ENCODE measurements around the gene C1S. TPM values are rescaled to one million over a fixed set of nuclear protein-coding genes. Genes with fewer than 3 reads are reported as not detected.

C1S gene
- total RNA-seq, 4 donors from 2014 or later, result 137 to 470 (median 255) TPM

DNA sequence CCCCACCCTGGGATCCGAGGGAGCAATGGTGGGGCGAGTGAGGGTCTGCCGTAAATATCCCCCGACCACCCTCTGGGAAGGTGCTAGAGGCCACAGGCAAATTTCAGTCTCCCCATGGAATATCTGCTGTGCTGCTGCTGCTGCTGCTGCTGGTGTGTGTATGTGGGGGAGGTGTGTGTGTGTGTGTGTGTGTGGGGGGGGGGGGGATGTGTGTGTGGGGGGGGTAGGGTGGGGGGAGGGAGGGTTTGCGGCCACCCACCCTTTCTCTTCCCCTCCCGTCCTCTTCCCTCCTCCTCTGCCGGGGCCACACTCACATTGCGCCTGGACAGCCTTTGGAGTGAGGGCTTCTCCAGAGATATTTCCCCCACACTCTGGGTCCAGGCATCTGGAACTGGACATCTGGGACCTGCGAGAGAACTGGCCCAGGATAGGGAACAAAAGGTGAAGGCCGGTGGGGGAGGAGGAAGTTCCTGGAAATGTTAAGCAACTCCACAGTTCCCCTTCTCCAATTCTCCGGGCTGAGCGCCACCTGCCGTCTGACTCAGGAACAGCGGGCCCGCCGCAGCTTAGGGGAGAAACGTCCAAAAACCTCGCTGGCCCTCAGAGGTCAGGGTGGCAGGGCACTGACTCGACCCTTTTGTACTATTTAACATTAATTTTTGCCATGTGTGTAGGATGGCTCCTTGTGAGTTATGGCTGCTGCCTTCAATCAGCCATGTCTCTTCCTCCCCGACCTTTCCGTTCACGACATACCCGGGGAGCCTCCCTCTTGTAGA lies 48.5 kb downstream of the C1S start, which contains the start of gene C1RL:
Gene C1RL, minus strand, starts transcription at position 419 of the 776 bp plus-strand sequence. Its CDS starts 34 bp downstream, at position 385.
- TF ChIP-seq, protein P1, sequence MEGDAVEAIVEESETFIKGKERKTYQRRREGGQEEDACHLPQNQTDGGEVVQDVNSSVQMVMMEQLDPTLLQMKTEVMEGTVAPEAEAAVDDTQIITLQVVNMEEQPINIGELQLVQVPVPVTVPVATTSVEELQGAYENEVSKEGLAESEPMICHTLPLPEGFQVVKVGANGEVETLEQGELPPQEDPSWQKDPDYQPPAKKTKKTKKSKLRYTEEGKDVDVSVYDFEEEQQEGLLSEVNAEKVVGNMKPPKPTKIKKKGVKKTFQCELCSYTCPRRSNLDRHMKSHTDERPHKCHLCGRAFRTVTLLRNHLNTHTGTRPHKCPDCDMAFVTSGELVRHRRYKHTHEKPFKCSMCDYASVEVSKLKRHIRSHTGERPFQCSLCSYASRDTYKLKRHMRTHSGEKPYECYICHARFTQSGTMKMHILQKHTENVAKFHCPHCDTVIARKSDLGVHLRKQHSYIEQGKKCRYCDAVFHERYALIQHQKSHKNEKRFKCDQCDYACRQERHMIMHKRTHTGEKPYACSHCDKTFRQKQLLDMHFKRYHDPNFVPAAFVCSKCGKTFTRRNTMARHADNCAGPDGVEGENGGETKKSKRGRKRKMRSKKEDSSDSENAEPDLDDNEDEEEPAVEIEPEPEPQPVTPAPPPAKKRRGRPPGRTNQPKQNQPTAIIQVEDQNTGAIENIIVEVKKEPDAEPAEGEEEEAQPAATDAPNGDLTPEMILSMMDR (IDR thresholded peaks at IDR 0.05), result peak; percentile 94 to 99 (median 96)
- TF ChIP-seq POLR2A (IDR thresholded peaks at IDR 0.05), result peak in 1 of 2 donors; percentile 34
- WGBS, 2 donors, result 15 to 20% methylated on average over 20 to 23 of the region's 23 CpGs
- Histone ChIP-seq H3K4me3 (replicated peaks in 1 of 3) (peak within 1 kb of the TSS; percentile 34 to 78 (median 39)), H3K27ac (peak within 1 kb of the TSS; percentile 80 to 87 (median 82)), H3K27me3 (no peaks in the 10 kb centered on the region), H3K4me1 (peaks cover 5 to 14% of the 10 kb centered on the region in 2 donors), H3K36me3 (no peaks in the 10 kb centered on the region), H3K9me3 (no peaks in the 10 kb centered on the region)
- intact Hi-C loops (cut with DNase I), result no loop called here
- peak; percentile 89 to 92 for DNase-seq

DNA sequence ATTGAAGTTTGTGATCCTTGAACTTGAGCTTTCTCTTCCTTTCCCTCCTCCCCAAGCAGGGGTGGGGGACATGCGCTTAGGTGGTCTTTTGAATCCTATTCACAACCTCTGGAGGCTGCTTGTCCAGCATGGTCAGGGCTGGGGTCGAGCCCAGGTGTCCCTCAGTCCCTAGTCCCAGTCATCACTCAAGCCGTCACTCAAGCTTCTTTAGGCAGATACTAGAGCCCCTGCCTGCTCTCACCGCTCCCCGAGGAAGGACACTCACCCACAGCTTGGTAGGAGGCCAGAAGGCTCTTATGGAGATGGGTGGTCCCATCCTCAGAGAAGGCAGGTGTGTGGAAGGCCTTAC lies 49.0 kb downstream of the C1S start:
- Histone ChIP-seq H3K27ac (peak overlapping the region in 2 of 3 donors; percentile 80 to 87), H3K4me1 (peaks cover 5 to 14% of the 10 kb centered on the region in 2 donors), H3K9me3 (no peaks in the 10 kb centered on the region), H3K27me3 (no peaks in the 10 kb centered on the region), H3K36me3 (no peaks in the 10 kb centered on the region), H3K4me3 (replicated peaks in 1 of 3) (peak overlapping the region in 1 of 3 donors; percentile 39)
- no peak for TF ChIP-seq POLR2A (IDR thresholded peaks at IDR 0.05)
- TF ChIP-seq, protein P1 (IDR thresholded peaks at IDR 0.05), result no peak
- DNase-seq, result no peak
- WGBS, 2 donors, result 58 to 62% methylated on average over 5 of the region's 5 CpGs
- intact Hi-C loops (cut with DNase I), result no loop called here

DNA sequence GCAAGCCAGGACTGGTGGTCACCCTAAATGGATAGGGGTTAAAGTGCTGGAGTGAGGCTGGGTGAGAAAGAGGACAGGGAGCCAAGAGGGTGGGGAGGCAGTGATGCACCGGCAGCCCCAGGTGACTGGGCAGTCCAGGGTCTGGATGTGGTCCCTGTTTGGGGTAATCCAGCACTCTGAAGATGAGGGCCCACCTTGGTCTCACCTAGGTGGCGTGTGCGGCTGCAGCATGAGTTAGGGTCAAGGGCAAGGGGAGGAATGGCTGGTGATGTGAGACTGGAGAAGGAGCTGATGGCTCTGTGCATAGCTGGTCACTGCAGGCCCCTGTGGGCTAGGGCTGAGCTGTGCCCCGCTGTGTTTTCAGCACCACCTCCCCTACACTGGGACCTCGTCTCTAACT lies 50.1 kb downstream of the C1S start:
- no peaks in the 10 kb centered on the region for H3K27me3 ChIP-seq
- no peaks in the 10 kb centered on the region for H3K36me3 ChIP-seq
- TF ChIP-seq POLR2A (IDR thresholded peaks at IDR 0.05), result no peak
- TF ChIP-seq, protein P1 (IDR thresholded peaks at IDR 0.05), result no peak
- intact Hi-C loops (cut with DNase I), result loop anchor here (5.0 kb wide), 1 partner anchor 163 kb away; no protein-coding TSS in a partner anchor
- 94 to 95% methylated on average over 5 of the region's 5 CpGs for WGBS, 2 donors
- DNase-seq, result no peak
- peaks cover 5 to 14% of the 10 kb centered on the region in 2 donors for H3K4me1 ChIP-seq
- H3K4me3 ChIP-seq (replicated peaks in 1 of 3), result no peak overlapping the region
- no peaks in the 10 kb centered on the region for H3K9me3 ChIP-seq
- no peak overlapping the region for H3K27ac ChIP-seq

DNA sequence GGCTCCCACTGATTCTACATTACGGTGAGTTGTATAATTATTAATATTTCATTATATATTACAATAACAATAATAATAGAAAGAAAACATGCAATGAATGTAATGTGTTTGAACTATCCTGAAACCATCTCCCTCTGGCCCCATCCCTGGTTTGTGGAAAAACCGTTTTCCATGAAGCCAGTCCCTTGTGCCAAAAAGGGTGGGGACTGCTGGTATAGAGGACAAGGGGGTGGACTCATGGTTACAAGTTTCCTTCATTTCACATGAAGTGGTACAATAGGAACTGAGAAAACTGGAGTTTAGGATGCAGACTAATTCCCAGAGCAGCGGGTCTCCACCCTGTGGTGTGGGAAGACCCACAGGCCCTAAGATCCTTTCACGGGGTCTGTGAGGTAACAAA lies 51.5 kb downstream of the C1S start:
- 80 to 81% methylated on average over 4 of the region's 4 CpGs for WGBS, 2 donors
- no peak for DNase-seq
- peak overlapping the region in 1 of 3 donors; percentile 5 for H3K27ac ChIP-seq

More for the DNA sequence above, 51.5 kb downstream of the C1S start:
- no peaks in the 10 kb centered on the region for H3K9me3 ChIP-seq
- no peaks in the 10 kb centered on the region for H3K36me3 ChIP-seq
- H3K4me3 ChIP-seq (replicated peaks in 1 of 3), result no peak overlapping the region
- peaks cover 5 to 12% of the 10 kb centered on the region in 2 donors for H3K4me1 ChIP-seq
- TF ChIP-seq, protein P1 (IDR thresholded peaks at IDR 0.05), result no peak
- TF ChIP-seq POLR2A (IDR thresholded peaks at IDR 0.05), result no peak
- no peaks in the 10 kb centered on the region for H3K27me3 ChIP-seq
- intact Hi-C loops (cut with DNase I), result loop anchor here (5.0 kb wide), 1 partner anchor 165 kb away; no protein-coding TSS in a partner anchor
